Esophagus squamous epithelium (tissue), 4 donors: ENCODE measurements around the gene RAB3GAP1.

Experiments
- CTCF ChIP-seq, 6 experiments: fragments of 450-650 bp in 4 of 6; fragments of 200-600 bp in 2 of 6; sonication (generic) in 2 of 6; IDR thresholded peaks; one replicate each; pipeline ENCODE4 v1.5.1; 2016 to 2019; ENCODE audit warnings: antibody characterized with exemption in 6 of 6, mild to moderate bottlenecking in 4 of 6, moderate library complexity in 4 of 6
- POLR2A ChIP-seq, 4 donors: fragments of 450-650 bp; IDR thresholded peaks; one replicate each; pipeline ENCODE4 v1.6.1; 2017; ENCODE audit warnings: antibody characterized with exemption in 4 of 4, mild to moderate bottlenecking in 4 of 4, moderate library complexity in 3 of 4

DNA sequence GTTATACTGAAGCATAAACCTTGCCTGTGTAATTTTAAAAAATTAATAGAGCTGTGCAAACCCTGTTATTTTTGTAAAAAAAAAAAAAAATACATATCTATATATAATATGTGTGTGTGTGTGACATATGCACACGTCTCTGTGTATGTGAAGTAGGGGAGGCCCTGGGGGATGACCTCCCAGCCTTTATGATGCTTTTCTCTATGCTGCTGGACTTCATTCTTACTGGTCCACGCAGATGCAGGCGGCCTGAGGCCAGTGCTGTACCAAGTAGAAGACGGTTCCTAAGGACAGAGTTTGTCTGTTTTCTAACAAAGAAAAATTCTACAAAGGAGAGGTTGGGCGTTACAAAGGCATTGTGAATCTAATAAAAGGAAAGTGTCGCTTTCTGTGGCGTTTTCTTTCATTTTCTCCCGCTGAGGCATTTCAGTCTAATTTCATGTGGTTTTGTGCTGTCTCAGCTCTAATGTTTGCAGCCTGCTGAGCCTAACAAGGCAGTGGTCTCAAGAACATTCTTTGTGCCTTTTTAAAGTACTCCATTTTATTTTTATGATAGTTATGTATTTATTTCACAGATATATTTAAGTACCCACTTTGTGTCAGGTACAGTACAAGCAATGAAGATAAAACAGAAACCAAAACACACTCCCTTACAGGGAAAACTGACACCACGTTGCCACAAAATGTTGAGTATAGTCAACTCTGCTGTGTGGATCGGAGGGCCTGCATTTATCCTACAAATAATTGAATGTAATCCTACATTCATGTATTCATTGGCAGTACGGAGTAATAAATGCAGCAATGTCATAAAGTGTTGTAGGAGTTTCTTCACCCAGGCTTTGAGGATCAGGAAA, 118.0 kb downstream of the RAB3GAP1 start:
- no peak for TF ChIP-seq CTCF (IDR thresholded peaks at IDR 0.05)
- no peak for TF ChIP-seq POLR2A (IDR thresholded peaks at IDR 0.05)
